PC-3 (cell line): ENCODE measurements around the gene NME4. TPM values are rescaled to one million over a fixed set of nuclear protein-coding genes. Genes with fewer than 3 reads are reported as not detected.
"Not testable (repeated sequence)": the region's sequence is repeated elsewhere in the genome, so short reads cannot be mapped to it uniquely, and the experiment has no call there.

Source experiments
- ATAC-seq: fragments of 200-7000 bp; cut with Tn5 transposase; 2 replicates; pipeline ENCODE4 v1.9.1; 2020; ENCODE audit warnings: mild to moderate bottlenecking, moderate library complexity
- BruUV-seq: library from RNA; stranded (reverse); fragments of 400-500 nt; replicated peaks from 2 replicates; lab custom pipeline; 2021; lab: Mats Ljungman, UMichigan
- CTCF ChIA-PET: fragments of 300-600 bp; sonication (Branson Sonifier 250); formaldehyde crosslinking; loops from one replicate; lab custom pipeline; 2022; ENCODE audit warnings: antibody characterized with exemption; lab: Charles Lee
- POLR2A ChIA-PET: fragments of 300-600 bp; sonication (Branson Sonifier 250); formaldehyde crosslinking; loops from one replicate; lab custom pipeline; 2022; ENCODE audit warnings: antibody characterized with exemption; ENCODE audit not compliant: unreplicated experiment; lab: Charles Lee
- DNase-seq: peaks from one replicate; pipeline ENCODE4 v3.0.0-alpha.2; 2015
- H2AFZ ChIP-seq: fragments of 300-600 bp; sonication (generic); 2 replicates; pipeline ENCODE4 v1.6.0; 2016; ENCODE audit warnings: antibody characterized with exemption, low read length
- H3F3A ChIP-seq: fragments of 300-600 bp; sonication (generic); one replicate; pipeline ENCODE4 v1.6.0; 2017; ENCODE audit warnings: antibody characterized with exemption, low read length, control low read depth, mild to moderate bottlenecking; ENCODE audit not compliant: unreplicated experiment
- H3K27ac ChIP-seq: fragments of 300-600 bp; sonication (generic); 2 replicates; pipeline ENCODE4 v1.5.1; 2016; ENCODE audit warnings: mild to moderate bottlenecking, low read length
- H3K27me3 ChIP-seq: fragments of 300-600 bp; sonication (generic); 2 replicates; pipeline ENCODE4 v1.6.1; 2016; ENCODE audit warnings: low read length, mixed read lengths
- H3K36me3 ChIP-seq: fragments of 300-600 bp; sonication (generic); 2 replicates; pipeline ENCODE4 v1.6.1; 2016; ENCODE audit warnings: low read depth, mixed run types, low read length, mixed read lengths
- H3K4me1 ChIP-seq: fragments of 300-600 bp; sonication (generic); 2 replicates; pipeline ENCODE4 v1.5.1; 2016; ENCODE audit warnings: low read length; ENCODE audit not compliant: insufficient read depth
- H3K4me2 ChIP-seq: fragments of 300-600 bp; sonication (generic); 2 replicates; pipeline ENCODE4 v1.6.0; 2016; ENCODE audit warnings: low read length
- H3K4me3 ChIP-seq: fragments of 300-600 bp; sonication (generic); 2 replicates; pipeline ENCODE4 v1.5.1; 2016; ENCODE audit warnings: mild to moderate bottlenecking, low read length, mixed read lengths
- H3K79me2 ChIP-seq: fragments of 300-600 bp; sonication (generic); 2 replicates; pipeline ENCODE4 v1.6.1; 2017; ENCODE audit warnings: low read length, mixed read lengths
- H3K9ac ChIP-seq: fragments of 300-600 bp; sonication (generic); 2 replicates; pipeline ENCODE4 v1.6.0; 2016; ENCODE audit warnings: mild to moderate bottlenecking, low read length
- H3K9me2 ChIP-seq: fragments of 300-600 bp; sonication (generic); replicated peaks from 2 replicates; pipeline ENCODE4 v1.6.1; 2016; ENCODE audit warnings: mixed run types, low read length, mixed read lengths
- H3K9me3 ChIP-seq: fragments of 300-600 bp; sonication (generic); 2 replicates; pipeline ENCODE4 v1.6.1; 2016; ENCODE audit warnings: low read length, mixed read lengths
- H4K20me1 ChIP-seq: fragments of 300-600 bp; sonication (generic); 2 replicates; pipeline ENCODE4 v1.6.1; 2016; ENCODE audit warnings: low read length, mixed read lengths
- EZH2 ChIP-seq: fragments of 300-600 bp; sonication (generic); IDR thresholded peaks from one replicate; pipeline ENCODE4 v1.6.1; 2017; ENCODE audit warnings: antibody characterized with exemption, mild to moderate bottlenecking, low read length; ENCODE audit not compliant: unreplicated experiment
- EZH2phosphoT487 ChIP-seq: fragments of 300-600 bp; sonication (generic); IDR thresholded peaks from 2 replicates; pipeline ENCODE4 v1.6.1; 2018; ENCODE audit warnings: mild to moderate bottlenecking, antibody characterized with exemption, low read length, borderline replicate concordance
- intact Hi-C: fragments of 100-400 bp; cut with micrococcal nuclease; formaldehyde crosslinking; loops from 2 replicates; pipeline ENCODE4 v1.9.0; 2023
- total RNA-seq: library from RNA; depleted of rRNA; stranded (reverse); fragments of >200 nt; gene quantifications from 2 replicates; pipeline ENCODE4 v1.2.3, GENCODE V29; 2014
- TF ChIP-seq, protein P1 (sequence below): fragments of 300-600 bp; sonication (generic); conservative IDR thresholded peaks from 2 replicates; pipeline ENCODE4 v1.5.1; 2017; ENCODE audit warnings: antibody characterized with exemption, low read depth, mild to moderate bottlenecking, low read length

NME4 gene
- total RNA-seq, 1 experiment from 2014 or later, result 182 TPM

DNA sequence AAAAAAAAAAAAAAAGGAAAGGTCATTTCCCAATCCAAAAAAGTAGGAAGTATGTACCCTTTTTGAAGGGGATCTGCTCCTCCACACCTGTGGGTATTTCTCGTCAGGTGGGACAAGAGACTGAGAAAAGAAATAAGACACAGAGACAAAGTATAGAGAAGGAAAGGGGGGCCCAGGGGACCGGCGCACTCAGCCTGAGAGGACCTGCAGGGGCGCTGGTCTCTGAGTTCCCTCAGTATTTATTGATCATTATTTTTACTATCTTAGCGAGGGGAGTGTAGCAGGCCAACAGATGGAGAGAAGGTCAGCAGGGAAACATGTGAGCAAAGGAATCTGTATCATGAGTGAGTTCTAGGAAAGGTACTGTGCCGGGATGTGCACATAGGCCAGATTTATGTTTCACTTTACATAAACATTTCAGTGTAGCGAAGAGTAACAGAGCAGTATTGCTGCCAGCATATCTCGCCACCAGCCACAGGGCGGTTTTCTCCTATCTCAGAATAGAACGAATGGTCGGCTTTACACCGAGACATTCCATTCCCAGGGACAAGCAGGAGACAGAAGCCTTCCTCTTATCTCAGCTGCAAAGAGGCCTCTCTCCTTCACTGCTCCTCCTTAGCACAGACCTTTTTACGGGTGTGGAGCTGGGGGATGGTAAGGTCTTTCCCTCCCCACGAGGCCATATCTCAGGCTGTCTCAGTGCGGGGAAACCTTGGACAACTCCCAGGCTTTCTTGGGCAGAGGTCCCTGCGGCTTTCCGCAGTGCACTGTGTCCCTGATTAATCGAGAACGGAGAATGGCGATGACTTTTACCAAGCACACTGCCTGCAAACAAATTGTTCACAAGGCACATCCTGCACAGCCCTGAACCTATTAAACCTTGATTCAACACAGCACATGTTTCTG is 9.0 kb upstream of the NME4 start:
- H3K9me3 ChIP-seq, H3K4me3 ChIP-seq, H3K36me3 ChIP-seq, H3K9me2 ChIP-seq, POLR2A ChIA-PET, H4K20me1 ChIP-seq, H3F3A ChIP-seq, DNase-seq, H3K79me2 ChIP-seq, H3K9ac ChIP-seq, ATAC-seq, intact Hi-C loops, H3K27me3 ChIP-seq, CTCF ChIA-PET, BruUV-seq, H3K27ac ChIP-seq: not testable (repeated sequence)
- peaks cover 11% of the 10 kb centered on the region for H3K4me1 ChIP-seq
- peak overlapping the region; percentile 67; the same call in 1 of the 2 replicates for H2AFZ ChIP-seq
- TF ChIP-seq, protein P1, sequence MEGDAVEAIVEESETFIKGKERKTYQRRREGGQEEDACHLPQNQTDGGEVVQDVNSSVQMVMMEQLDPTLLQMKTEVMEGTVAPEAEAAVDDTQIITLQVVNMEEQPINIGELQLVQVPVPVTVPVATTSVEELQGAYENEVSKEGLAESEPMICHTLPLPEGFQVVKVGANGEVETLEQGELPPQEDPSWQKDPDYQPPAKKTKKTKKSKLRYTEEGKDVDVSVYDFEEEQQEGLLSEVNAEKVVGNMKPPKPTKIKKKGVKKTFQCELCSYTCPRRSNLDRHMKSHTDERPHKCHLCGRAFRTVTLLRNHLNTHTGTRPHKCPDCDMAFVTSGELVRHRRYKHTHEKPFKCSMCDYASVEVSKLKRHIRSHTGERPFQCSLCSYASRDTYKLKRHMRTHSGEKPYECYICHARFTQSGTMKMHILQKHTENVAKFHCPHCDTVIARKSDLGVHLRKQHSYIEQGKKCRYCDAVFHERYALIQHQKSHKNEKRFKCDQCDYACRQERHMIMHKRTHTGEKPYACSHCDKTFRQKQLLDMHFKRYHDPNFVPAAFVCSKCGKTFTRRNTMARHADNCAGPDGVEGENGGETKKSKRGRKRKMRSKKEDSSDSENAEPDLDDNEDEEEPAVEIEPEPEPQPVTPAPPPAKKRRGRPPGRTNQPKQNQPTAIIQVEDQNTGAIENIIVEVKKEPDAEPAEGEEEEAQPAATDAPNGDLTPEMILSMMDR, result 0 out of 2 replicates have a peak, but pooled peaks have one; percentile 10
- peak overlapping the region; percentile 51; the same call in 1 of the 2 replicates for H3K4me2 ChIP-seq

DNA sequence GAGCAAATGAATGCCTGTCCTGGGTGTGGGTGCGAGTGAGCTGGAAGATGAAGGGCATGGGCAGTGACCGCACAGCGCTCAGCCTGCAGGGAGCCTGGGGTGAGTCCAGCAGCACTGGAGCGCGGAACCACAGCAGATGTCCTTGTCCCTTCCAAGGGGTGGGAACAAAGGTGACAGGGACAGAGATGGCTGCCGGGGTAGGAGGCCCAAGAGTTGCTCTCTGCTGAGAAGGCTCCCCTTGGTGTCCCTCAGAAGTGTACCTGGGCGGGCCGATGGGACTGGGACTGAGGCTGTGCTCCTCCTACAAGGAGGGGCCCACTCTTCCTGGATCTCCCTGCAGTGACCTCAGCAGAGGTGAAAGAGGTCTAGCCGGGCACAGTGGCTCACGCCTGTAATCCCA is 7.6 kb upstream of the NME4 start:
- Histone ChIP-seq H3F3A (no peaks in the 10 kb centered on the region), H3K4me3 (no peak overlapping the region), H3K27me3 (no peaks in the 10 kb centered on the region), H3K4me2 (no peak overlapping the region), H2AFZ (no peak overlapping the region), H3K9me2 (no peaks in the 10 kb centered on the region), H3K4me1 (no peaks in the 10 kb centered on the region), H3K9ac (no peak overlapping the region), H3K79me2 (no peaks in the 10 kb centered on the region), H3K27ac (no peak overlapping the region), H4K20me1 (no peaks in the 10 kb centered on the region), H3K9me3 (no peaks in the 10 kb centered on the region), H3K36me3 (no peaks in the 10 kb centered on the region)
- ChIA-PET POLR2A (no interaction called here), CTCF (no interaction called here)
- TF ChIP-seq, protein P1, result no peak
- TF ChIP-seq EZH2phosphoT487 (no peak), EZH2 (no peak)
- intact Hi-C loops, result no loop called here
- BruUV-seq, result no TSS peak
- no peak for DNase-seq
- ATAC-seq, result no peak

- CTCF ChIA-PET, result interaction anchor here (0.6 kb wide), 1 partner anchor 9 kb away, joined by 4 read pairs; no protein-coding TSS in a partner anchor
Measured at GRCh38 chr16:391885-392335, 5.1 kb upstream of the NME4 start.

More at GRCh38 chr16:391885-392335, 5.1 kb upstream of the NME4 start:
- Histone ChIP-seq H3K9me3 (no peaks in the 10 kb centered on the region), H4K20me1 (no peaks in the 10 kb centered on the region), H2AFZ (no peak overlapping the region), H3K79me2 (no peaks in the 10 kb centered on the region), H3F3A (no peaks in the 10 kb centered on the region), H3K27ac (no peak overlapping the region), H3K4me2 (no peak overlapping the region), H3K36me3 (no peaks in the 10 kb centered on the region), H3K9me2 (no peaks in the 10 kb centered on the region), H3K4me3 (no peak overlapping the region), H3K9ac (no peak overlapping the region), H3K4me1 (no peaks in the 10 kb centered on the region; the same call in 1 of the 2 replicates), H3K27me3 (no peaks in the 10 kb centered on the region)
- DNase-seq (peak; percentile 63), ATAC-seq (peak; percentile 46)
- TF ChIP-seq, protein P1, result peak; percentile 78
- TF ChIP-seq EZH2, result no peak
- no TSS peak for BruUV-seq
- intact Hi-C loops, result no loop called here
- POLR2A ChIA-PET, result no interaction called here
